ENCODE data around the gene SIDT2.
"Not testable (repeated sequence)": the region's sequence is repeated elsewhere in the genome, so short reads cannot be mapped to it uniquely, and the experiment has no call there.

Gene SIDT2

GRCh38 chr11:117205211-117205818, 26.8 kb downstream of the SIDT2 start:
- DNase-seq, result no peak

DNA sequence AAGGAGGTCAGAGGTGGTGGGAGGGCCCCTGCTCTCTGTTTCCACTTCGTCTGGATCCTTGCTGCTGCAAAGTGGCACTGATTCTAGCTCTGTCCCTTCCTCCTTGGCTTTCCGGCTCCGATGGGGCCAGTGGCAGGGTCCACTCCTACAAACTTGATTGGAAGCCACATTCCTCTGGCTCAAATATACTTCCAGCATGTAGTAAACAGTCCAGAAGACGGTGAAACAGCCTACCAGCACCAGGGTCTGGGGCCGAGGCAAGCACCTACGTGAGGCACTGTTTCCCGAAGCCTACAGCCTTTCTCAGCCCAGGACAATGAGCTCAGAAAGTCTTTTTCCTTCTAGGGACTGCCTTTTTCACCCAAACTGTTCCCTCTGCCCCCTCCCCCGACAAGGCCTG, 27.6 kb downstream of the SIDT2 start:
- not testable (repeated sequence) for DNase-seq

DNA sequence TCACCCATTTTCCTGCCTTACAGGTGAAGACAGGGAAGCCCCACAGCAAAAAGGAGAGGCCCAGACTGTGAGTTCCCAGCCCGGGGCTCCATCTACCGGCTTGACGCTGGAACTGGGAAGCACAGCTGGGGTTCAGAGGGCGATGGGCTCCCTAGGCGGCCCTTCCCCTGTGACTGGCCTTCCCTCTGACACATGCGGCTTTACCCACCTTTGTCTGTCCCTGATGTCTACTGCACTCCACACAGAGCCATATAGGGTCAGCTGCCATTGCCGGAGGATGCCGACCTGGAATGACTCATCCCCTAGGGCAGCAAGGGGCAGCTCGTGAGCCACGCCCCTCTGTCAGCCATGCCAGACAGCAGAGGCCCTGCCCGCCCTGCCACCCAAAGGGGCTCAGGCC, 28.3 kb downstream of the SIDT2 start:
- DNase-seq, result not testable (repeated sequence)

DNA sequence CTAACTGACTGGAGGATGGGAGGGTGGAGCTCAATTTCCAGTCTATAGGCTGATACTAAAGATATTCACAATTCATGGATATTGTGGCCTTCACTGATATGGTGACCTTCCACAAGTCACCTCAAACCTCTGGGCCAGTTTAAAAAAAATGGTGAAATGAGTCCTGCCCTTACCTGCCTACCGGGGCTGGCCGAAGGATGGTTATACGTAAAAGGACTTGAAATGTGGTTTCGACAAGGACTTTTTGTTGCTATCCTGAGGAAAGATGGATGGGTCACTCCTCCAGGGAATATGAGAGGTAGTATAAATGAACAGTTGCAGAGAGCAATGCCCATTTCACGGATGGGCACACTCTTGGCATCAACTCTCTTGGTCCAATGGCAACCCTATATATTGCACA, 28.9 kb downstream of the SIDT2 start:
- not testable (repeated sequence) for DNase-seq

DNA sequence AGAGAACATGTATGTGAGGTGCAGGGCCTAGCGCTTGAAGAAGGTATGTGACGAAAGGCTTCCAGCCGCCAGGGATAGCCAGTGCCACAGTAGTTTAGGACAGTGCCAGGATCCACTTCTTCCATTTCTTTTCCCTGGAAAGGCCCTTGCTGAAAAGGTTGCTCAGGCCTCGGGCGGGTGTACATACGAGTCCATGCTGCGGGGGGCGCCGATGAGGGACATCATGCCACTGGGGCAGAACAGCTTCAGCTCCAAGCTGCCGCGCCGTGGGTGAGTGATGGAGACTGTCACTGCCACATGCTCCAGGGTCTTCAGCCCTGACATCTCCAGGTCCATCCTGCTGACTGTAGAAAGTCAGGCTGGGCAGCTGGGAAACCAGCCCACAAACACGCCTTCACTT, 30.2 kb downstream of the SIDT2 start:
- DNase-seq, result not testable (repeated sequence)

- not testable (repeated sequence) for DNase-seq
Observed at GRCh38 chr11:117209351-117210125, 31.0 kb downstream of the SIDT2 start.

DNA sequence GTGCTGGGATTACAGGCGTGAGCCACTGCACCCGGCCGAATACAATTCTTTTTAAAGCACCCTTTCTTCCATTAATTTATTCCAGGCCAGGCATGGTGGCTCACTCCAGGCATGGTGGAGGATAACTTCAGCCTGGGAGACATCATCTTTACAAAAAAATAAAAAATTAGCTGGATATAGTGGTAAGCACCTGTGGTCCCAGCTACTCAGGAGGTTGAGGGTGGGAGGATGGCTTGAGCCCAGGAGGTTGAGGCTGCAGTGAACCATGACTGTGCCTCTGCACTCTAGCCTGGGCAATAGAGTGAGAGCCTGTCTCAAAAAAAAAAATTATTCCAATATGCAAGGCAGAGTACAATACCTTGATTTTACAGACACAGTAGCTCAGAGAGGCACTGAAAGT, 32.1 kb downstream of the SIDT2 start:
- DNase-seq, result no peak

GRCh38 chr11:117212697-117213355, 34.3 kb downstream of the SIDT2 start:
- DNase-seq, result no peak

DNA sequence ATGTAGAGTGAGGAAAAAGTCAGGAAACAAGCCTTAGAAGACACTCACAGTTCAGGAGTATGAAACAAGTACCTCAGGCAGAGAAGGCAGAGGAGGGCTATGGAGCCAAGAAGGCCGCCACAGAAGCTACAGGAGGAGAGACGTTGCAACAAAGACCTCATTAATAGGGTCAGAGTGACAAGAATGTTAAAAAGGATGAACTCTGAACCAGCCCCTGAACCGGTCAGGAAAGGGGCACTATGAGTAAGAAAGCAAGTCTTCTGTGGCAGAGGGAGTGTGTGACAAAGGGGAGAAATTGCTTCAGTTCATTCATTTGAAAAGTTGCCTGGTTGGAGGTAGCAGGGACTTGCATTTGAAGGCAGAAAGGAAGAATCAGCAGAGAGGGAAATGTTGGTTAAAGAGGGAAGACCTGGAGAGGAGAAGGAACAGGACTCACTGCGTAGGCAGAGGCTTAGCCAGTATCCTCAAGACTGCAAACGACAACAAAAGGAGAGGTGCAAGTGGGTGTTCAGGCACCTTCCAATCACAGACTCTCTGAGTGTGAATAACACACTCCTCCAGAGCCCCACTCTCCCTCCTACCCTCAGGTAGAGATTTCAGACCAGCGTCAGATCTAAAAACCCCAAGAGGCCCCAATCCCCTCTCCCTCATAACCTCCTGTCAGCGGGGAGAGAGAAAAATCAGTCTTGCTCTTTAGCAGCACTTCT, 36.0 kb downstream of the SIDT2 start:
- DNase-seq, result no peak

DNA sequence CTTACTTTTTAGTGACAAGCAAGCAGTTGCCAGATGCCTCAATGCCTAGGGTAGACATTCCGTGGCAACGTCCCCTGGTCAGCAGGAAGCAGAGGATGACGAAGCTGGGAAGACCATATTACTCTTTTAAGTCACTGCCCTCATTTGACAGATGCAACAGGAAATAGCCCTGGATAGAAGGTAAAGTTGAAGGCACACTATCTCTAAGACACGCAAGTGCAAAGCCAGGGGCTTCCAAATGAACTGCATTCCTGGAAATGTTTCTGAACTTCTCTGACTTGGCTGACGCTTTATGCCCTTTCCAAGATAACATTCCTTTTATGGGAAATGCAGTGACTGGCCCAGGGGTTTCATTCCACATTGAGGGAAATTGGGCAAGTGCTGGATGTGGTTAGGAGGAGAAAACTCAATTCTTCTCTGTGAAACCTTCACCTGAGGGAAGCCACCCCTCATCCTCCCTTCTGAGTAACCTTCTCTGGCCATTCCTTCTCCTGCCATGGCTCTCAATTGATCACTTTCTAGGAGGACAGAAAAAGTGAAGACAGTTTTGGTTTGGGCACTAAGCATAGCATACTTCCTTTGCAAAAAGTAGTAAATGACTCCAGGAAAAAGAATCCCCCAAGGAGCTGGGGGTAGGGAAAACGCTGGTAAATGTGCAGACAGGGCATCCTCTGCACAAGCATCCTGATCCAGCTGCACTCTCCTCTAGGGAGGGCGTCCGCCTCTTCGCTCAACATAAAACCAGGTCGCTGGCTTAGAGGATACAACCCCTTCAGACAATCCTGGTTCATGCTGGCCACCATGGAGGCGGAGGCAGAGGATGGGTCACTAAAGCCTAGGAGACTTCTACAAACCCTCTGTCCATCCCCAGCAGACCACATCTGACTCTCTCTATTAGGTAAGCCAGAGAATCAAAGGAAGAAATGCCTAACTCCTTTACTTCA, 38.9 kb downstream of the SIDT2 start:
- no peak for DNase-seq

DNA sequence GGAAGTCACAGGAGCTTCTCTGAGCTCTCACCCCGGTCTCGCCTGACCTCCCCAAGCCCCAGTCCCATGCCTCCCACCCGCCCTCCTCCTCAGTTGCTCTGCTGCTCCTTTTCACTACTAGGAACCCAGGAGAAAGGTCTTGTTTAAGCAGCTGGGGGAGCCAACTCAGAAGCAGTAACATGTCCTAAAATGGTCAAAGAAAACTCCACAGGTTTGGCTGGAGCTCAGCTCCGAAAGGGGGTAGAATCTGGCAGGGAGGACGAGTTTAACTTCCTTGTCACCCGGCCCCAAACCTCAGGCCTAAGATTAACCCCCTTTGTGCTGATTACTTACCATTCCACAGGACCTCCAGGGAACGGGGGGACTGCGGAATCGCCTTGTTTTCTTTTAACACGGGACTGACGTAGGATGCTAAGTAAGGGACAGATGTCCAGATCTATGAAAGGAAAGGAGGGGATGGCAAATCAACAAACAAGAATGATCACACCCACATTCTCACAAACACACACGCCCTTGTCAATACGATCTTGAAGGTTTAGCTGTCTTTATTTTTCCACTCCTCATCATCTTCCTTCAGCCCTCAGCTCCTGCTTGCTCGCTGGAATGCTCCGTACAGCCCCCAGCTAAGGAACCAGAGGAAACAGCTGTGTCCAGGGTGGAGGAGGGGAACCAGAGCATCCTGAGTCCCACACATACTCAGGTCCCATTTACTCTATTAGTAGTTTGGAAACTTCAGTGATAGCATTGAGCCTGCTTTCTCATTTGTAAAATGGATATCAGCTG, 39.8 kb downstream of the SIDT2 start:
- DNase-seq, result no peak

DNA sequence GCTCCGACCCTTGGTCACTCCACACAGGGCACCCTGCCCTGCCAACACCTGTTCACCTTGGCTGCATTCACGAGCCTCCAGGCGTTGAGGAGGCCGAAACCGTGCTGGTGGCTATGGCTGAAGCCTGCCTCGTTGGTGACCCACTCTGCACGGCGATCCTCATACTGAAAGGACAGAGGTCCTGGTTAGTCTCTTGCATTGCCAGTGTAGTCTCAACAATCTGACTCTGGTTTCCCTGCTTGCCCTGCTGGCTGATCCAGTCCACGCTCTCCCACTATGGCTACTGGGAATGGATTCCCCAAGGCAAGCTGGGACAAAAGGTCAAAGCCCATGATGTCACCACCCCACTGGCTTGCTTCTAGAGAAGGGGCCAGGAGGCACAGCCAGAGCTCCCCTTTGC, 40.5 kb downstream of the SIDT2 start:
- DNase-seq, result no peak

DNA sequence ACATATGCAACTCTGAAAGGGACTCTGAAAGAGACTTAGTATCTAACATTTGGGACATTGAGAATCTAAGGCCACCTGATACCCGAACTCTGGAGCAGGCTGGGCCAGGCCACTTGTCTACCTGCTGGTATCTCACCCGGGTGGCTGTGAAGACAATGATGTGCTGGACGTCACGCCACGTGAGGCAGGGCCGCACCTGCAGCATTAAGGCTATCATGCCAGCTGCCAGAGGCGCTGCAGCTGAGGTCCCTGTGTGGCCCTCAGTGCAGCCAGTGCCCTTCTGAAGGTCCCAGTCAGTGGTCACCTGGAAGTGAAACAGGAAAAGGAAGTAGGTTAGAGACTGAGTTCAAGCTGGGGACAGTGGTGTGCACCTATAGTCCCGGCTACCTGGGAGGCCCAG, 40.9 kb downstream of the SIDT2 start:
- DNase-seq, result no peak

DNA sequence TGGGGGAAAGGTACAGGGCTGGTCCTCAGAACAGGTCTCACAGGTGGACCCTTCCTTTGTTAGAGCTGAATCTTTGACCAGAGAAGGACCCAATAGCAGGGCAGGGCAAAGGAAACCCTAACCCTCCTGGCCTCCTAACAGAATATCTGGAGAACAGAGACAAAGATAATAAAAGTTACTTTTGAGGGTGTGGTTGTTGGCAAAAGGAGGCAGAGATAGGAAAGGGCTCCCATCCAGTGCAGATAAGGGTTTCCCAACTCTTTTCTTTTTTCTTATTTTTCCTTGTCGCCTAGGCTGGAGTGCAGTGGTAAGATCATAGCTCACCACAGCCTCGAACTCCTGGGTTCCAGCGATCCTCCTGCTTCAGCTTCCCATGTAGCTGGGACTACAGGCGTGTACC, 41.5 kb downstream of the SIDT2 start:
- DNase-seq, result no peak

DNA sequence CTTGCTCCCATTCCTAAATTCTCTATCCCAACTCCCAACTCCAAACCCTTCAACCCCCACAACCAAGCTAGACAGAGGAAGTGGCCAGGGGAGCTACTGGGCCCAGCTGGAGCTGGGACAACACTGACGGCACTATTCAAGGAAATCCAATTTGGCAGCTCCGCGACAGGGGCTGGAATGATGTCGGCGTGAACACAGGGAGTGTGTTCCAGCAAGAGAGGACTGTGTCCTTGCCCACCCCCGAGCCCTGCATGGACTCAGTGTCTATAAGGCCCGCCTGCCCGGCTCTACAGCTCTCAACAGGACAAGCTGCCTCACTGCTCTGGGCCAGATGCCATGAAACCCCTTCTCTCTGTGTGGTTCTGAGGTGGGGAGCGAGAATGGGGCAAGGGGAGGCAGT, 42.0 kb downstream of the SIDT2 start:
- no peak for DNase-seq

DNA sequence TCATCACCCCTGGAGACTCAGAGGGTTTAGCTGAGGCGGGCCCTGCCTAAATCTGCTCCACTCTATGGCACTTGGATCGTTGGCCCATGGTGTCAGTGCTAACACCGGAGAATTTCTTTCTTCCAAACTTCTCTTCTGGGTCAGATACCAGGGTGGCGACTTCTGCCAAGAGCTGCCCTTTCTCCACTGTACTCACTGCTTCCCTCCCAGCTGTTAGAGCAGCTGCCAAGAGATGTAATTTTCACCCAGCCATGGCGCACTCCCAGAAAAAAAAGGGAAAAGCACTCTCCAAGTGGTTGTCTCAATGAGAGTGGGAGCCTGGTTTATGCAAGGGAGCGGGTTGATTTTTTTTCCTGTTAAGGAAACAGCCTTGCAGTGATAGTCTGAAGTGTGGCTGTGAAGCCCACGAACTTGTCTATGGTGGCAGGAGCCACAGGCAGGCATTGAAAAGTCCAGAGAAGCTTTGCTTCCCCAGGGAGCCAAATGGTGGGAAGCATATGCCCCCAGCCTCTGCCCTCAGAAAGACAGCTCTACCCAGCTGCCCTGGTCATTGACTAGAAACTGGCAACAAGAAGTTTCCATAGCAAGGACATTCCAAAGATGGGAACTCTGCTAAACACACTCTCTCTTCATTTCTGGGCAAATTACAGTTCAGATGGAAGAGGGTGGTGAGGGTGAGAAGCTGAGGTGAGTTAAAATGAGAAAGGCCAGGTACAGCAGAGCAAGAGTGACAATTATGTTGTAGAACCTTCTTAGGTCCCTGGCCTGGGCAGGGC, 42.6 kb downstream of the SIDT2 start:
- DNase-seq, result no peak

DNA sequence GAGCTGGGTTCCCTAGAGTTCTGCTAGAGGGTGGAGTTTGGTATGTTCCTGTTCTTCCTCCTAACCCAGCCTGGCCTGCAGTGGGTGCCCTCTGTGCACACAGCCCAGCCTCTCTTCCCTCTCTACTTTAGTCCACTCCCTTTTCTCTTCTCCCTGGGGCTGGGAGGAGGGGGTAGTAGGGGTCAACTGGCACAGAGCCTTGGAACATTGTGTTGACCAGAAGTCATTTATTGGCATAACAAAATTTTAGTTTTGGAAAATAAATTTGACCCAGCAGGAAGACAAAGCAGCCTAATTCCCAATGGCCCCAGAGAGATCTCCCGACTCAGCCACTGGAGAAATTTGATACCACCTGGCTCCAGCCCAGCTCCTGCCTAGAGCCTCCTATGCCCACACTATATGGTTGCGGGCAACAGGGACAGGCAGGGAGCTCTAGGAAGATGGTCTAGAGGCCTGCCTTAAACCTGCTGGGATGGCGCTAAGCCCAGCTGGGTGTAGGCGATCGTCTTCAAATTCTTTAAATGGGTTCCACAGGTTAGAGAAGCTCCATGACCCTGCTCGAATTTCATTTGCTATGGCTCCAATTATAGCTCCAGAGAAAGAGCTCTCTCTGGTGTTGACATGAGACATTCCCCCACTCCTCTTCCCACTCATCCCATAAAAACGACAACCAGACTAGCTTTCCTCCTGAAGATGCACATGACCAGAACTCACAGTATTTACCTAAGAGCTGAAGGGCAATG, 43.4 kb downstream of the SIDT2 start:
- no peak for DNase-seq

- no peak for DNase-seq
Observed at GRCh38 chr11:117222991-117223740, 44.6 kb downstream of the SIDT2 start.
